22Rv1 (cell line): ENCODE measurements around the gene ADRB1.

Experiments
- CTCF ChIP-seq: fragments of 450-650 bp; IDR thresholded peaks from 2 replicates; pipeline ENCODE4 v1.5.1; 2017; ENCODE audit warnings: mild to moderate bottlenecking
- ZFX ChIP-seq: fragments of 450-650 bp; IDR thresholded peaks from 2 replicates; pipeline ENCODE4 v1.6.1; 2017; ENCODE audit warnings: antibody characterized with exemption, borderline replicate concordance

GRCh38 chr10:113999531-113999930 is 44.1 kb upstream of the ADRB1 start:
- TF ChIP-seq CTCF = no peak
- TF ChIP-seq ZFX = no peak
